CD4-positive, alpha-beta T cell treated with Interleukin-21 for 1 hour (primary cell): ENCODE results near the gene UBQLN3.

Experiments used
- DNase-seq: peaks from one replicate; pipeline ENCODE4 v3.0.0-alpha.2; 2020

Gene UBQLN3

DNA sequence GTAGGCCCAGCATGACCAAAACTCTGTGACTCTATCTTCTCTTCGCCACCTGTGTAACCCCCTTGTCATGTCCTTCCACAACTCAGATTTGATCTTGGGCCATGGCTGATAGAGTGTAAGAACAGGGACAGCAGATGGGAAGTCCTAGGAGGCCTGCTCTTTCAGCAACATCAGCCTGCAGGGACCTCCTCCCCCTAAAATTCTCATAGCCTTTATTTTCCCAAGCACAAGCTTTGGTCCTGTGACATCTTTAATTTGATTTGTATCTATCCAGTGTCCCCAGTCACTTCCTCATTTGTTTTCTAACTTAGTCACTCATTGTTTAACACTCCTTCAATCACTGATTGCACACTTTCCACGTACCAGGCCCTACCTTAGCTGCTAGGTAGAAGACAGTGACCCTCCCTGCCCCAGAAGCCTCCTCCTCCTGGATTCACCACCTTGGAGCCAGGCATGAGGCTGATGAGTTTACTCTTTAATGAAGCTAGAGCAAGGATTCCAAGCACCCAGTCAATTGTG is 5.3 kb downstream of the UBQLN3 start:
- DNase-seq, result no peak

DNA sequence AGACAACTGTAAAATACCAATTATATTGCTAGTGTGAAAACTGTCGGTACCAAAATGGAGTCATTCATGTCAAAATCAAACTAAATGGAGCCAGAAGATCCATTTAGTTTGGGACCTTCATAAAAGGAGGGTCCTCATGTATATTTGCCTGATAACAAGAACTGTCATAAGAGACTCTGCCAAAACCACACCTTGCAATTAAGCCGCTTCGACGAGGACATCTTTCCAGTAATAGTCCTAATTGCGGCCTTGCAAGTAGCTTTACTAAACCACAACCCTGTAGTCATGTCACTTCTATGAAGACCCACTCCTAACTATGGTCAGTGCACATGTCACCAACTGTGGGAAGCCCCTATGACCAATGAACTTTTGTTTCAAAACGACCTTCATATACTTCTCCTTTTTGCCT is 9.4 kb downstream of the UBQLN3 start:
- DNase-seq, result no peak

DNA sequence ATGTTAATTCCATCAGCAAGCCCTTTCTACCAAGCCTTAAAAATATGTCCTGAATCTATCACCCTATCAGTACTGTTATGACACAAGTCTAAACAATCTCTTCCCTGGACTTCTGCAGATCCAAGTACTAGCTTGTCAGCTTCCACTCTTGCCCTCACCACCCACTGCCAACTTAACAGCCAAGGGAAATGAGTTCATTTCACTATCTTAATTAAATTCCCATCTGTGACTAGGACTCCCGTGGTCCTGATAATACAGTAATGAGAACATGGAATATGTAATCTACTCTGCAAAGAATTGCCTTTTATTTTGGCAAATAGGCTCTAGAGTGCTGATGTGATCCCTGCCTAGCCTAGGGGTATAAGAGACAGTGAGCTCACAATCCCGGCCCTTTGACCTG is 10.1 kb downstream of the UBQLN3 start:
- no peak for DNase-seq

DNA sequence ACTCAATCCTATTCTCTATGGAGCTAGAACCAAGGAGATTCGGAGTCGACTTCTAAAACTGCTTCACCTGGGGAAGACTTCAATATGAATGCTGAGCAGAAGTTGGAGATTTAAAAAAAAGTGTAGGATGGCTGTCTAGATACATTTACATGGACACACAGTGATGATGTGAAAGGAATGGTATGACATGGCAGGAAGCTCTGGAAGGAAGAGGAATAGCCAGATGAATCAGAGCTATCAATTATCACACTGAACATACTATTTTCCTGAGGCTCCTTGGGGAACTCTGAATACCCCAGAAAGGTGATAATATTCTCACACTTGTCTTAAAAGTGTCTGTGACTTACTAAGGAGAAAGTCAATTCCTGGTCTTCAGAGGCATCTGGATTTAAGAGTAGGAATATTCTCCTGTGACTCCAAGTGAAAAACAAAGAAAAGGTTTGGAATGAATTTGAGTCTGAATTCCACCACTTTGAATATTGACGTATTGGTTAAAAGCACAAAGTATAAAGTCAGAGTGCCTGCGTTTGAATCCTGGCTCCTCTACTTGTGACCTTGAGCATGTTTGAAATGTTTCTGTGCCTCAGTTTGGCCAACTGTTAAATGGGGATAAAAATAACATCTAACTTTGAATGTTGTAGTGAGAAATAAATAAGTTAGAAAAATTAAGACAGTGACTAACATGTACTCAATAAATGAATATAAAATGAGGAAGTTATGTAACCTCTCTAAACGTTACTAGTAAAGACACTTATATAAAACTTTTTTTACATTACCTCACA is 20.0 kb downstream of the UBQLN3 start:
- DNase-seq, result no peak

DNA sequence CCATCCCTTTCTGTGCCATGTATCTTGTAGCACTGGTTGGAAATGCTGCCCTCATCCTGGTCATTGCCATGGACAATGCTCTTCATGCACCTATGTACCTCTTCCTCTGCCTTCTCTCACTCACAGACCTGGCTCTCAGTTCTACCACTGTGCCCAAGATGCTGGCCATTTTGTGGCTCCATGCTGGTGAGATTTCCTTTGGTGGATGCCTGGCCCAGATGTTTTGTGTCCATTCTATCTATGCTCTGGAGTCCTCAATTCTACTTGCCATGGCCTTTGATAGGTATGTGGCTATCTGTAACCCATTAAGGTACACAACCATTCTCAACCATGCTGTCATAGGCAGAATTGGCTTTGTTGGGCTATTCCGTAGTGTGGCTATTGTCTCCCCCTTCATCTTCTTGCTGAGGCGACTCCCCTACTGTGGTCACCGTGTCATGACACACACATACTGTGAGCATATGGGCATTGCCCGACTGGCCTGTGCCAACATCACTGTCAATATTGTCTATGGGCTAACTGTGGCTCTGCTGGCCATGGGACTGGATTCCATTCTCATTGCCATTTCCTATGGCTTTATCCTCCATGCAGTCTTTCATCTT is 20.9 kb downstream of the UBQLN3 start:
- no peak for DNase-seq

DNA sequence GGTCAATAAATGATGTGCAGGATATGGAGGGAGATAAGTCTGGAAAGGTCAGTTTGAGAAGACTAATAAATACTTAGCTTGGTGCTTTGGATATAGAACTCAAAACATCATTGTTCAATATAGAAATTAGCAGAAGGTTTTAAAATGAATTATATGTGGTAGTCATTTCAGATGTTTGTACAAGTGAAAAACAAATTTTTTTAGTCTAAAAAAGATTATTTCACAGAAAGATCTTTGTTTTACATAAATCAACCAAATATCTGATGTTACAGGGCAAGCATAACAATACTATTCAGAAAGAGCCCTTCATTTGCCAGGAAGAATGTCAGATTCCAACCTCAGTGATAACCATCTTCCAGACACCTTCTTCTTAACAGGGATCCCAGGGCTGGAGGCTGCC is 21.4 kb downstream of the UBQLN3 start, which contains the start of gene OR52D1:
Gene OR52D1 (plus strand): TSS at position 301 of the 400 bp plus-strand sequence. CDS start 22 bp downstream, at position 323.
- no peak for DNase-seq

DNA sequence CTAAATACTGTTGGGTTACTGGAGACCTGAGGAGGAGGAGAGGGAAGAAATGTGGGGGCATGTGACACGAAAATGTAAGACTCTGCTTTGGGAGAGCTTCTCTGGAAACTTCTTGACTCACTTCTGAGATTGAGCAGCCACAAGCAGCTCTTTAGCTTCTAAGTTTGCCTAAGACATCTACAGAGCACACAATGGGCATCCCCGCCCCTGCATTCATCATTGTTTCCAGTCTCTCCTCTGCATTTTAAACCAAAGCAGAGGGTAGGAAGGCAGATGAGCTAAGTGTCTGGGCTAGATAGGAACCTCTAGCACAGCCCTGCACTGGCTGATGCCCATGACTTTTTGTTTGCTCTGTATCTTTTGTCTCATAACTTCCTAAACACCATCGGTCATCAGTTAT is 23.3 kb downstream of the UBQLN3 start:
- no peak for DNase-seq

DNA sequence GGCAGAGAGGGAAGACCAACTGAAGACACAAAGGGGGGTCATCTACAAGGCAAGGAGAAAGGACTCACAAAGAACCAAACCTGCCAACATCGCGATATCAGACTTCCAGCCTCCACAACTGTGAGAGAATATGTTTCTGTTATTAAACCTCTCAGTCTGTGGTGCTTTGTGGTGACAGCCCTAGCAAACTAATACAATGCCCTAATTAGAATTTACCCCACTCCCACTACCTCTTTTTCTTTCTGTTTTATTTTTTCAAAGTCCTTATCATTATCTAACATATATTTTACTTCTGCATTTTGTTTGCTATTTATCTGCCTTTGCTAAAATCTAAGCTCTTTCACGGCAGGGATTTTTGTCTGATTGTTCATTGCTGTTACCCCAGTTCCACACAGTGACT is 23.8 kb downstream of the UBQLN3 start:
- DNase-seq, result no peak

DNA sequence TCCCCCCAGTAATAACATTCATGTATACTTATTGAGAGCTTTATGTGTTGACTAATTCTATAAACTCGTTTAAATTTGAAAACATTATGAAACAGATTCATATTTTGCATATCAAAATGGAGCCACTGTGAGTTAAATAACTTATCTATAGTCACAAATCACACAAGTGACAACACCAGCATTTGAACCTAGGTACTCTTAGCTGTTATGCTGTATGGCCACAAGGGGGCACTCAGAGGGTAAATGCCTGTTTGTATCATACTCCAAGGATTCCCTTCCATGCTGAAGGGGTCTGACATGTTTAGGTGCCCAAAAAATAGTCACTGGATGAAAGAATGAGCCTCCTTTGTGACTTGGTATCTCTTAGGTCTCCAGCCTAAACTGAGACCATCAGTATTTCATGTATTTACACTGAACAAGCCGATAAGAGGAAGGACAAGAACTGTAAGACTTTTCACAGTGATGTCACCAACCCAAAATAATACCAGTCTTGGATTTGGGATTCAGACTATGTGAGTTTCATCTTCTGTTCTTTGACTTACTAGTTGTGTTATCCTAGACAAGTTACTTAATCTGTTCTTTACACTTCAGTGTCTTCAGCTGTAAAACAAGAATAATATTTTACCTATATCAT is 33.5 kb downstream of the UBQLN3 start:
- DNase-seq, result peak; percentile 47

DNA sequence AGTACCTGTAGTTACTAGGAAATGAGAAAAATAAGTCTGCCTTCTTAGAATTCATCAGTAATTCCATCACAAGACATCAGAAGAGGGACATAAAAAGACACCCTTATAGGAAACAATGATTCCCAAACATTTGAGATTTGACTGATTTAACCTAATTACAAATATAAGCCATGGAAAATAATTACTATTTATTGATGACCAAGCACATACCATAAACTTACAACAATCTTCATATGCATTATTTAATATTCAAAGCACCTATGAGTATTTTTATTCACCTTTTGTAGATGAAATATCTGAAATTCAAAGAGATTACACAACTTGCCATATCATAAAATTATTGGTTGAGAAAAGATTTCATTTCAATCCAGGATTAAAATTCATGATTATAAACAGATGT is 35.8 kb downstream of the UBQLN3 start:
- DNase-seq, result no peak

DNA sequence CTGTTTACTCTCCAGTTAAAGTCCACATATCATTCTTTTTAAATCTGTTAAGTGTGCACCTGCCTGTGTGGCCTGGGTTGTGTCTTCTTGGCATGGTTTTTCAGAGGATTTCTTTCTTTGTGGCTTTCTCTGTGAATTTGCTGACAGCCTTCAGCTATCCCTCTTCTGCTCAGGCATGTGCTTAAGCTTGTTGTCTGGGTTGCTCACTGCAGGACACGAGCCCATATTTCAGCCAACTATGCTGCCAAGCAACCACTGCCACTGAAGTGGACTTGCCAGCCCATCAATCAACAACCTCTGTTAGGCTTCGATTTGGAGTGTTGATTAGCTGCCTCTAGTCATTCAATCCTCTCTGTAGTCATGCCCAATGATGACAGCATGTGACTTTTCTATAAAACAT is 42.2 kb downstream of the UBQLN3 start:
- DNase-seq, result no peak

DNA sequence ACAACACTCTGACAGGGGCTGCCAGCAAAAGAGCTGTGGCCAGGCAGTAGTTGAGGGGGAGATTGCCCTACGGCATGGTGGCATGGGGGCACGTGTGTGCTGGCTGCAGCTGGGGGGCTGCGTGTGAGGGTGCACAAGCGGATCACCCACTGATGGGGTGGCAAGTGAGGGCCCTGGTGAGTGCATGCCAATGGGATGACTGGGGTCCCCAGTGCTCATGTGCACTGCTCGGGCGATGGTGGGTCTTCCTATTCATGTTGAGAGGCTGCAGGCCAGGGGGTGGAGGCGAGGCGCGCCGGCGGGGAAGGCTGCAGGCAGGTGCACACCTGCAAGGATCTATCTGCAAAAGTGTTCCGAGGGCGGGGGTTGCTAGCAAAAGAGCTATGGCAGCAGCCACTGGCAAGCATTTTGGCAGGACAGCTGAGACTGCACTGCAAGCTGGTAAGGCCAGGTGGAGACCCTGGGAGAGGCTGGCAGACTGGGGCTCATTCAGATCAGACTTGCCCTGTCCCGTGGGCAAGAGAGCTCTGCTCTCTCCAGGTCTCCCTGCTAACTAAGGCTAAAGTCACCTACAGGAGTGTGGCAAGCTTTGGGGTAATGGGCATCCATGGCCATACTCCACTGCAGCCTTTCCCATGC is 48.7 kb downstream of the UBQLN3 start:
- no peak for DNase-seq
